SK-N-MC (cell line): Measurements from ENCODE around the gene LVRN.

Source experiments
- EZH2 ChIP-seq: fragments of 200-600 bp; sonication (generic); IDR thresholded peaks from one replicate; pipeline ENCODE4 v1.6.1; 2017; ENCODE audit warnings: antibody characterized with exemption
- FOXP2 ChIP-seq: optimal IDR thresholded peaks from 2 replicates; pipeline ENCODE3; 2011; ENCODE audit warnings: mild to moderate bottlenecking, moderate library complexity; ENCODE audit not compliant: insufficient read depth; ENCODE audit errors: extremely low read length, control extremely low read depth
- POLR2AphosphoS5 ChIP-seq: IDR thresholded peaks from 2 replicates; pipeline ENCODE4 v1.6.1; 2012; ENCODE audit warnings: mild to moderate bottlenecking, low read depth, low read length, borderline replicate concordance

DNA sequence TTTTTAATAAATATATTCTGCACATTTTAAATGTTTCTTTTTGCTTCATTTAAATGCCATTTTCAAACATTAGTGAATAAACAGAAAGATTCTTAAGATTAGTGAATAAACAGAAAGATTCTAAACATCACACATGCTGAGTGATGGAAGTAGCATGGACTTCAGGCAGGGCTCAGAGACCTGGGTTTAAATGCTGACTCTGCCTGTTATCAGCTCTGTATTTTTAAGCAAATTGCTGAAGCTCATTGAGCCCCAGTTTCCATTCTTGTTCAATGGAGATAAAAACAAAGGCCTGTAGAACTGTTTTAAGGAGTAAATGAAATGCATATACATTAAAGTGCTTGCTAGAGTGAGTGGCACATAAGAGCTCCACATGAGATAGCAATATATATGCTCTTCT is 8.1 kb upstream of the LVRN start:
- TF ChIP-seq EZH2 (no peak), POLR2AphosphoS5 (no peak), FOXP2 (no peak)
